Panc1 (cell line): Measurements from ENCODE around the gene CHST11.

Source experiments
- POLR2AphosphoS5 ChIP-seq: IDR thresholded peaks from 2 replicates; pipeline ENCODE4 v1.6.1; 2012; ENCODE audit warnings: mild to moderate bottlenecking, low read depth, low read length, moderate library complexity
- TF ChIP-seq, protein P1 (sequence below): fragments of 450-650 bp; IDR thresholded peaks from 2 replicates; pipeline ENCODE4 v1.5.1; 2017; ENCODE audit warnings: mild to moderate bottlenecking

DNA sequence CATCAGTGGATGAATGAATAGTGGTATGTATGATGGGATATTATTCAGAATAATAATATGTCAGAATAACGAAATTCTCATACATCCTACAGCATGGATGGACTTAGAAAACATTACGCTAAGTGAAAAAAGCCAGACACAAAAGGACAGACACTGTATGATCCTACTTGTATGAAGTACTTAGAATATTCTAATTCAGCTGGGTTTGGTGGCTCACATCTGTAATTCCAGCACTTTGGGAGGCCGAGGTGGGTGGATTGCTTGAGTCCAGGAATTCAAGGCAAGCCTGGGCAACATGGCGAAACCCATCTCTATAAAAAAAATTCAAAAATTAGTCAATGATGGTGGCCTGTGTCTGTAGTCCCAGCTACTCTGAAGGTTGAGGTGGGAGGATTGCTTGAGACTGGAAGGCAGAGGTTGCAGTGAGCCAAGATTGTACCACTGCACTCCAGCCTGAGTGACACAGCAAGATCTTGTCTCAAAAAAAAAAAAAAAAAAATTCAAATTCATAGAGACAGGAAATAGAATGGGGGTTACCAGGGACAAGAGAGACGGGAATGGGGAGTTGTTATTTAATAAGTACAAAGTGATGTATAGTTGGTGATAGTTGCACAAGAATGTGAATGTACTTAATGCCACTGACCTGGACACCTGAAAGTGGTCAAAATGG is 132.3 kb downstream of the CHST11 start:
- no peak for TF ChIP-seq POLR2AphosphoS5
- TF ChIP-seq, protein P1, sequence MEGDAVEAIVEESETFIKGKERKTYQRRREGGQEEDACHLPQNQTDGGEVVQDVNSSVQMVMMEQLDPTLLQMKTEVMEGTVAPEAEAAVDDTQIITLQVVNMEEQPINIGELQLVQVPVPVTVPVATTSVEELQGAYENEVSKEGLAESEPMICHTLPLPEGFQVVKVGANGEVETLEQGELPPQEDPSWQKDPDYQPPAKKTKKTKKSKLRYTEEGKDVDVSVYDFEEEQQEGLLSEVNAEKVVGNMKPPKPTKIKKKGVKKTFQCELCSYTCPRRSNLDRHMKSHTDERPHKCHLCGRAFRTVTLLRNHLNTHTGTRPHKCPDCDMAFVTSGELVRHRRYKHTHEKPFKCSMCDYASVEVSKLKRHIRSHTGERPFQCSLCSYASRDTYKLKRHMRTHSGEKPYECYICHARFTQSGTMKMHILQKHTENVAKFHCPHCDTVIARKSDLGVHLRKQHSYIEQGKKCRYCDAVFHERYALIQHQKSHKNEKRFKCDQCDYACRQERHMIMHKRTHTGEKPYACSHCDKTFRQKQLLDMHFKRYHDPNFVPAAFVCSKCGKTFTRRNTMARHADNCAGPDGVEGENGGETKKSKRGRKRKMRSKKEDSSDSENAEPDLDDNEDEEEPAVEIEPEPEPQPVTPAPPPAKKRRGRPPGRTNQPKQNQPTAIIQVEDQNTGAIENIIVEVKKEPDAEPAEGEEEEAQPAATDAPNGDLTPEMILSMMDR: no peak
